ENCODE results near the gene MORN5.

GRCh38 chr9:122213102-122213588, 53.4 kb downstream of the MORN5 start:
- TF ChIP-seq GATA2 (IDR thresholded peaks at IDR 0.05; ENCODE audit: low read depth, low read length): no peak
- no peak for TF ChIP-seq GATA3 (IDR thresholded peaks at IDR 0.05; ENCODE audit: low read depth, low read length)

Data from SH-SY5Y (cell line).